GM19025 (cell line): Measurements from ENCODE around the gene DOCK3.
"Not testable (repeated sequence)": the region's sequence is repeated elsewhere in the genome, so short reads cannot be mapped to it uniquely, and the experiment has no call there.

Experiments used
- ATAC-seq: cut with Tn5 transposase; IDR thresholded peaks from one replicate; pipeline ENCODE4 v1.9.1; 2021; ENCODE audit warnings: mild to moderate bottlenecking, low read depth, moderate library complexity; ENCODE audit not compliant: unreplicated experiment

Gene DOCK3

DNA sequence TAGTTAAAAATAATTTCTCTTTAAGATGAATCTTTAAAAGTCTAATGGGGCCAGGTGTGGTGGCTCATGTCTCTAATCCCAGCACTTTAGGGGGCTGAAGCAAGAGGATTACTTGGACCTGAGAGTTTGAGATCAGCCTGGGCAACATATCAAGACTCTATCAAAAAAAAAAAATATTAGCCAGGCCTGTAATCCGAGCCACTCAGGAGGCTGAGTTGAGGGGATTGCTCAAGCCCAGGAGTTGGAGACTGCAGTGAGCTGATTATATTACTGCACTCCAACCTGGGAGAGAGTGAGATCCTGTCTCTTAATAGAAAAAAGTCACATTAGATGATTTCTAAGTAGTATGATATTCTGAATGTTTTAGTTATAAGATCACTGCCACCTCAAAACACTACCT lies 388.3 kb downstream of the DOCK3 start:
- ATAC-seq, result no peak

DNA sequence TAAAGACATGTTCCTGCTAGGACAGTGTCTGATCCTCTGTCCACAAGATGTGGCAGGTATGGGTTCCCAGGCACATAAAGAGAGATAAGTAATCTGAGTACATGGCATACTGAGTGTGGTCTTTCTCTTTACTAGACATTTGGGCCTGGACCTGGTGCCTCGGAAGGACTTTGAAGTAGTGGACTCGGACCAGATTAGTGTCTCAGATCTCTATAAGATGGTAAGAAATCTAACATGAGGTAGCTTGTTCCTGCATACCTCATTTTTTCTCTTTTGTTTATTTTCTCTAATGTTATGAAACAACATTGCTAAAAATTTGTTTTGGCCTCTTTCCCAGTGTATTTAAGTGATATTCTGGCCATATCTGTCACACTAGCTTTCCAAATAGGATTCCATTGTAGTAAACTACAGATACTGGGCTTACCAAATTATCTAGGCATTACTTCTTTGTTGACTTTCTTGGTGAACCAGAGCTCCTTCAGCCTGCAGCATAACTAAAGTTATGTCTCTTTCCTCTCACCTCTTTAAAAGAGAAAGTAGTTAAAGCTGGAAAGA lies 400.6 kb downstream of the DOCK3 start:
- no peak for ATAC-seq

DNA sequence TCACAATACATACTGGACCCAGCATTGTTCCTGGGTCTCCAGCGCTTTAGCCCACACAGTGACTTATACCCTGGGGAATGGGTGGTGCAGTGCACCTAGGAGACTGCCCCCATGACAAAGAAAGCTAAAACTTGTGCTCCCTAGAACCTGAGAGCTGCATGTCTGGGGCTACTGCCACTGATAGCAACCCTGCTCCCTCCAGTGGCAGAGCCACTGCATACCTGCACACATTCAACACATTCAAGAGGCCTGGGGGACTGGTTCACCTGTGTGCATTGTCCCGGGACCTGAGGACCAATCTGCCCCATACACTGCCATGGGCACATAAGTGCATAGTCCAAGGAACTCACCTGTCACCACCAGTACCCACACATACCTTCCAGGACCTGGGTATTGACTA lies 407.6 kb downstream of the DOCK3 start:
- no peak for ATAC-seq

- no peak for ATAC-seq
These were observed 408.8 kb downstream of the DOCK3 start for GRCh38 chr3:51083490-51083889.

DNA sequence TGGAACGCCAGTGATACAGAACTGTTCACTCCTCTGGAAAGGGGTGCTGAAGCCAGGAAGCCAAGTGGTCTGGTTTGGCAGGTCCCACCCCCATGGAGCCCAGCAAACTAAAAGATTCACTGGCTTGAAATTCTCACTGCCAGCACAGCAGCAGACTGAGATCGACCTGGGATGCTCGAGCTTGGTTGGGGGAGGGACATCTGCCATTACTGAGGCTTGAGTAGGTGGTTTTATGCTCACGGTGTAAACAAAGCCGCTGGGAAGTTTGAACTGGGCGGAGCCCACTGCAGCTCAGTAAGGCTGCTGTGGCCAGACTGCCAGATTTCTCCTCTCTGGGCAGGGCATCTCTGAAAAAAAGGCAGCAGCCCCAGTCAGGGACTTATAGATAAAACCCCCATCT lies 417.4 kb downstream of the DOCK3 start:
- not testable (repeated sequence) for ATAC-seq

DNA sequence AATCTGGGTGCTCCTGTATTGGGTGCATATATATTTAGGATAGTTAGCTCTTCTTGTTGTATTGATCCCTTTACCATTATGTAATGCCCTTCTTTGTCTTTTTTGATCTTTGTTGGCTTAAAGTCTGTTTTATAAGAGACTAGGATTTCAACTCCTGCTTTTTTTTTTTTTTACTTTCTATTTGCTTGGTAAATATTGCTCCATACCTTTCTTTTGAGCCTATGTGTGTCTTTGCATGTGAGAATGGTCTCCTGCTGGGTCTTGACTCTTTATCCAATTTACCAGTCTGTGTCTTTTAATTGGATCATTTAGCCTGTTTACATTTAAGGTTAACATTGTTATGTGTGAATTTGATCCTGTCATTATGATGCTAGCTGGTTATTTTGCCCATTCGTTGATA lies 420.1 kb downstream of the DOCK3 start:
- ATAC-seq, result not testable (repeated sequence)

GRCh38 chr3:51099794-51100535 lies 425.2 kb downstream of the DOCK3 start:
- ATAC-seq, result no peak

- no peak for ATAC-seq
These were observed 425.8 kb downstream of the DOCK3 start for GRCh38 chr3:51100536-51100851.

DNA sequence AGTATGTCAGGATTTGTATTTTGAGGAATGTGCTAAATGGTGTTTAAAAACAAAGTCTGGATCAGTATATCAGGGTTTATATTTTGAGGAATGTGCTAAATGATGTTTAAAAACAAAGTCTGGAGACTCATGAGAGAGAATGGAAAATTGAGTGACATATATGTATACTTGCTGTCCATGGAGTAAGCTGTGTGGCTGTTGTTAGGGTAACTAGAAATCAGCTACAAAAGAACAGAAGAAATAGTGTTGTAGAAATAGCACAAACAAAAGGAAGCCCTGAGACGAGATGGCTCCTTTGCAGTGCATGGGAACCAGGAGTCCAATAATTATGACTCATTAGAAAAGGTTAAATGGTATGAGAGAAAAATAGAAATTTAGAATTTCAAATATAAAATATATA lies 427.7 kb downstream of the DOCK3 start:
- no peak for ATAC-seq

DNA sequence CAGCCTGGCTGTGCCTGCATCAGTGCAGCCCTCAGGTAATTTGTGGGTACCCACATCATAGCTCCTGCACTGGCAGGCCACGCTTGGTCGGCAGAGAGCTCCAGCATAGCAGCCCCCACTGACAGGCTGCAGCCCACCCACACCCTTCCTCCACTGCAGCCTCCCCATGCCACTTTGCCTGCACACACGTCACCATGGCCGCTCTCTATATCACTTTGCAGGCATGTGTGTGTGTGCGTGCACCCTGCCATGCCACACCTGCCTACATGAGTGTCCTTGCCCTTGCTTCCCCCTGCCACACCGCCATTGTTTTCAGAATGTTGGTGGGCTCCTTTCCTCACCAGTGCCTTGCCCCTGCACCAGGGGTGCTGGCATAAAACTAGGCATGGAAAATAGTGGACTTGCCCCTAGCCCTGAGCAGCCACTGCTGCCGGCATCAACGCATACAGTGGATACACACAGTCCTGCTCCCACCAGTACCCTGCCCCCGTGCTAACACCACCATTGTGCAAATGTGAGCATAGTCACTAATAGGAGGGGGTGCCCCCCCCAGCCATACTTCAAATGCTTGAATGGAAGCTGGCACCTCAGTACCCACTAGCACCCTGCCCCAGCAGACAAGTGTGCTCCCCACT lies 431.6 kb downstream of the DOCK3 start:
- no peak for ATAC-seq

DNA sequence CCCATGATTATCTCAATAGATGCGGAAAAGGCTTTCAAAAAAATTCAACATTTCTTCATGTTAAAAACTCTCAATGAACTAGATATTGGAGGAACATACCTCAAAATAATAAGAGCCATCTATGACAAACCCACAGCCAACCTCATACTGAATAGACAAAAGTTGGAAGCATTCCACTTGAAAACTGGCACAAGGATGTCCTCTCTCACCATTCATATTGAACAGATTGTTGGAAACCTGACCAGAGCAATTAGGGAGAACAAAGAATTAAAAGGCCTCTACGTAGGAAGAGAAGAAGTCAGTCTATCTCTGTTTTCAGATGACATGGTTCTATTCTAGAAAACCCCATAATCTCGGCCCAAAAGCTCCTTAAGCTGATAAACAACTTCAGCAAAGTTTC lies 435.9 kb downstream of the DOCK3 start:
- ATAC-seq, result no peak

- no peak for ATAC-seq
These were observed 448.2 kb downstream of the DOCK3 start for GRCh38 chr3:51122944-51123343.

- no peak for ATAC-seq
These were observed 448.8 kb downstream of the DOCK3 start for GRCh38 chr3:51123531-51123930.

GRCh38 chr3:51131607-51132006 lies 456.9 kb downstream of the DOCK3 start:
- not testable (repeated sequence) for ATAC-seq

DNA sequence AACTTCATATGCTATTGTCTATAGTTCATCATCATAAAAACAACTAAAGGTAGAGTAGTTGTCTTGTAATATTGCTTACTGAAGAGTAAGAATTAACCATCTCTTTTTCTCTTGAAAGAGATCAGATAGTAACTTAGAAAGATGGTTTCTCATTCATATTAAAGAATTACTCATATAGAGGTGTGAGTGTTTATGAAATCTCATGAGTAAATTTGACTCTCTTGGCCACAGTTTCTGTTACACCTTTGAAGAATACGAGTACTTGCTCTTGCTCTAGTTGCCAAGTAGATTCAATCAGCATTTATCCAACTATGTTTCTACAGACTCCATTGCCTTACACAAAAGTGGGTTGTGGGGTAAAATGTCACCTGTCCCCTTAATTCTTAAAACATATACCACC lies 463.0 kb downstream of the DOCK3 start:
- no peak for ATAC-seq

DNA sequence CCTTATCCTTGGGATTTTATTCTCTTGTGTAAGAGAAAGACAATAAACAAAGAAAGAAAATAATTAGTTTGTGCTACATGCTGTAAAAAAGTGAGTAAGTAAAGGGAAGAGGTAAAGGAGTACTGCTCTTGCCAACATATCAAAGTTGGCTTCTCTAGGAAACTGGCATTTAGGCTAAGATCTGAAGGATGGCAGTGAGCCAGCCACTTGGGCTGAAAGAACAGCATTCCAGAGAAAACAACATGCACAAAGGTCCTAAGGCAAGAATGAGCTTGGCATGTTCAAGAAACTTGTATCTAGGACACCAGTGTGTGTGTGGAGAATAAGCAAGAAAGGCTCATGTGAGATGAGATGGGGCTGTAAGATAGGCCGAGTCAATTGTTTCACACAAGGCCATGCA lies 464.9 kb downstream of the DOCK3 start:
- no peak for ATAC-seq

DNA sequence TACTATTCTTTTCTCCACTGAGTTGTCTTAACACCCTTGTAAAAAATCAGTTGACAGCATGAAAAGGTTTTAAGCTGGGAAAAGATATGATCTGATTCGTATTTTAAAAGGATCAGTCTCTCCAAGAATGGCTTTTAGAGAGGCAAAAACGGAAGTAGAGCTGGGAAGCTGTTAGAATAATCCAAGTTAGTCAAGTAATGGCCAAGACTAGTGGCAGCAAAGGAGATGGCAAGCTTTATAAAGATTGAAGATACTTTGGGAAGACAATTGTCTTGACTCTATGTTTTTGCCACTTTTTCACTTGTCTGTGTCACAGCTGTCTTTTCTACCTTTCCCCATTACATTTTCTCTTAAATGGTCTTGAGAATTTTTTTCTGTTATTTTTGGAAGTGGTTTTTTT lies 466.8 kb downstream of the DOCK3 start:
- no peak for ATAC-seq

GRCh38 chr3:51145811-51146585 lies 471.3 kb downstream of the DOCK3 start:
- ATAC-seq, result no peak

DNA sequence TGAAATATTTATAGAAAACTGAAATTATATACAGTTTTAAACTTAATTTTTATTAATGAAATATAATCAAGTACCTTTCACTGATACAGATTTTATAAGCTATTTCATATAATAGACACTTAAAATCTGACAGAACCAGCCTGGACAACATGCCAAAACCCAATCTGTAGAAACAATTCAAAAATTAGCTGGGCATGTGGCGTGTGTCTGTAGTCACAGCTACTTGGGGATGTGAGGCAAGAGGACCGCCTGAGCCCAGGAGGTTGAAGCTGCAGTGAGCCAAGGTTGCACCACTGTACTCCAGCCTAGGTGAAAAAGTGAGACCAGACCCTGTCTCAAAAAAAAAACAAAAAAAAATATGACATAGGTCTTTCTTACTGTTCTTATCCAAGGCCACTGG lies 472.1 kb downstream of the DOCK3 start:
- no peak for ATAC-seq

- no peak for ATAC-seq
These were observed 481.4 kb downstream of the DOCK3 start for GRCh38 chr3:51156147-51156546.

DNA sequence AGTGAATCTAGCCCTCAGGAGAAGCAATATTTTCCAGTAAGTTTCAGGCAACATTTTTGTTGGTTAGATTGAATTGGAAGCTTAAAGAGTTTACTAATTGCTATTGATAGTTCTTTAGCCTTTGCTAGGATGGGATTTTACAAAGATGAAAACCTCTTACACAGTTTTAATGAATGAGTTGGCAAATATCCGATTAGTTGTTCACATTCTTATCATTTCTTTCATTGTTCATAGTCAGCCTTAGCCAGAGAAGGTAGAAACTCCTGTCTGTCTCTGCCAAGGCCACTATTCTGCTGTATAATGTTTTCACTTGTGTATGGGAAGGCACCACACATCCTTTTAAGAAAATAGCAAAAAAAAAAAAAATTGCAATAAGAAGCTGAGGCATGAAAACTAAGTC lies 488.3 kb downstream of the DOCK3 start:
- ATAC-seq, result no peak
